Activated CD4-positive, alpha-beta T cell treated with anti-CD3 and anti-CD28 coated beads, Interleukin-2, amount 50 U/mL, for 1 hour (primary cell): ENCODE measurements around the gene TTC29.
"Not testable (repeated sequence)": the region's sequence is repeated elsewhere in the genome, so short reads cannot be mapped to it uniquely, and the experiment has no call there.

Experiments
- DNase-seq: peaks from one replicate; pipeline ENCODE4 v3.0.0-alpha.2; 2020

Gene TTC29

DNA sequence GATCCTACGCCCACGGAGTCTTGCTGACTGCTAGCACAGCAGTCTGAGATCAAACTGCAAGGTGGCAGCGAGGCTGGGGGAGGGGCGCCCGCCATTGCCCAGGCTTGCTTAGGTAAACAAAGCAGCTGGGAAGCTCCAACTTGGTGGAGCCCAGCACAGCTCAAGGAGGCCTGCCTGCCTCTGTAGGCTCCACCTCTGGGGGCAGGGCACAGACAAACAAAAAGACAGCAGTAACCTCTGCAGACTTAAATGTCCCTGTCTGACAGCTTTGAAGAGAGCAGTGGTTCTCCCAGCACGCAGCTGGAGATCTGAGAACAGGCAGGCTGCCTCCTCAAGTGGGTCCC, 281.7 kb downstream of the TTC29 start:
- DNase-seq = not testable (repeated sequence)

GRCh38 chr4:146661367-146661766, 284.3 kb downstream of the TTC29 start:
- DNase-seq = no peak
